ENCODE data around the gene SLC22A23.
"Not testable (repeated sequence)": the region's sequence is repeated elsewhere in the genome, so short reads cannot be mapped to it uniquely, and the experiment has no call there.

Gene SLC22A23

DNA sequence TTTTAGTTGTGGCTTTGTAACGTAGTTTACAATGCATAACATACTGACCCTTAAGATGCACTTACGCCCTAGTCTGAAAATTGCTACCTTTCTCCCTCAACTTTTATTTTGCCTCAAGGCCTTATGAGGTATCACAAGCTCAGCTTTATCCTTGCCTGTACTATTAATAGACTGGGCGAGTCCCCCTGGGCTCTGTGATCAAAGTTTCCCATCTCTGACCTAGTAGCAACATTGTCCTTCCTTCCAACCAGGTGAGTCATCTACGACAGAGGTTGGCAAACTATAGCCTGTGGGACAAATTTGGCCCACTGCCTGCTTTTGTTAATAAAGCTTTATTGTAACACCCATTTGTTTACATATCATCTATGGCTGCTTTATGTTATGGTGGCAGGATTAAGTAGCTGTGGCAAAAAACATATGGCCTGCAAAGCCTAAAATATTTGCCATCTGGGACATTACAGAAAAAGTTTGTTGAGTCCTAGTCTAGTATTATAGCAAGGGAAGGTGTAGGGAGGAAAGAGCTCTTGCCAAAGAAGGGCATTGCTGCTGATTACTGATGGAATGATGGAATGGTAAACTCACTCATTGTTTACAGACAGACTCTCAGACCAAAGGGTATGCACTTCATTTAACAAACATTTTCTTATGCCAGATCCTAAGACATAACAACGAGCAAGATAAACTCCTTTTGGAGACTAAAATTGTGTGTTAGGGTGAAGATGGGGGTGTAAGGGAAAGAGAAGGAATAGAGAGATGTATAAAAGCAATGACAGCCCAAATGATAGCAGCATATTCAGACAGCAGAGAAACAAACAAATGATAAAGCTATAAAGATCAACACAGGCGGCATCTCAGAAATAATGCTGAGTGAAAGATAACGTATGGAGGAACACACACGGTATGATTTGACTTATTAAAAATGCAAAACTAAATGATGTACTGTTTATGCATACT is 74.2 kb downstream of the SLC22A23 start:
- DNase-seq: no peak

DNA sequence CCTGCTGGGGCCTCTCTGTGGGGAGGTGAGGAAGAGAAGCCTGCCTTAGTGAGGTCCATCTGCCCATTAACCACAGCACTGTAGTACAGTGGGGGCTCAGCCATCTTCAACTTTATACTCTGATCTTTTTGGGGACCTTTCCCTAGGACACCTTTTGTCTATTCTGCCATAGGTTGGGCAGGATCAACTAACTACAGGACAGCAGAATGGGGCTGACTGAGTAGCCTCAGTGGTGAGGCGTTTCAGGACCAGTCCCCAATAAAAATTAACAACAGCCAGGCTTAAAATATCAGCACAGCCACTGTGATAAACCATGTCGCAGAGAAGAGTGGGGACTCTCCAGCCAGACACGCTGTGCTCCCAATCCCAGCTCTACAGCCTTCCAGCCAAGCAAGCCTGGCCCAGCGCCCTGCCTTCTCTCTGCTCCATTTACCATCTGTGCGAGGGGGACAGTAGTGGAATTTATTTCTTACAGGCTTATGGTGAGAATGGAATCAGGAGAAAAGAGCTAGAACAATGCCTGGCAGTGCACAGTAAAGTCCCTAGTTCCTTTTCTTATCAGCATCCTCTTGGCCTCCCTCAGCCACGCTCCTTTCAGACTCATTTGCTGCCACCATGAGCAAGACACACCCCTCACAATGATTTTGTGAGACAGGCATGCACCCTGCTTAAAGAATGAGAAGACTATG is 75.5 kb downstream of the SLC22A23 start:
- no peak for DNase-seq

DNA sequence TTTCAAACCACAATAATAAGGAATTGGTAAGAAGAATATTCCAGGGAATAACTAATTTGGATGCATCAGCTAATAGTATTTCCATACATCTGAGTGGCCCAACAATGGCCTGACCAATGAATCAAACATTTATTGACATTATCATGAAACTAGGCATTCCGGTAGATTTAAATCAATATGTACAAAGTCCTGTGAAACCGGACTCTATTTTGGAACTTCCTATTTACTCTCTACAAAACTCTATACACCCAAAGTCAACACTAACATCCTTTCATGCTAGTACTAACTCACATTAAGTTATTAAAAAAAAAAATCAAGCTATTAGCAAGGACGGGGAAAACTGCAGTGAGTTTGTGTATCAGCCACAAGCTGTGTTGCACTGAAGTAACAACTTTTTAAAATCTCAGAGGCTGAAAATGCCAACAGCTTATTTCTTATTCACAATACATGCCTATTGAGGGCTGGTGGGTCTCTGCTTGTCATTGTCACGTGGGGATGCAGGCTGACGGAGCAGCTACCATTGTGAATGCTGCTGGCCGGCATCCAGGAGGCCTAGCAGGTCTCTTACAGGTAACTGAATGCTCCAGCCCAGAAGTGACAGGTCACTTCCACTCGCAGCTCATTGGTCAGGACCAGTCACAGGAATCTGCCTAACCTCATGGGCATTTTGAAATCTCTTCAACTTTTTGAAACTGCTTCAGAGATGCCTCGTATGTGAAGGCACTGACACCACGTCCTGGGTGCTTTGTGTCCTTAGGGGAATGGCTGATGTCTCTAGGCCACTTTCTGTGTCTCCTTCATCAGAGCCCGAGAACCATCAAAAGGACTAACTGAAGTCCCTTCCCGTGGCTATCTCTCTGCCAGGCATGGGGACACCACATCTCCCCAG is 76.3 kb downstream of the SLC22A23 start:
- no peak for DNase-seq

DNA sequence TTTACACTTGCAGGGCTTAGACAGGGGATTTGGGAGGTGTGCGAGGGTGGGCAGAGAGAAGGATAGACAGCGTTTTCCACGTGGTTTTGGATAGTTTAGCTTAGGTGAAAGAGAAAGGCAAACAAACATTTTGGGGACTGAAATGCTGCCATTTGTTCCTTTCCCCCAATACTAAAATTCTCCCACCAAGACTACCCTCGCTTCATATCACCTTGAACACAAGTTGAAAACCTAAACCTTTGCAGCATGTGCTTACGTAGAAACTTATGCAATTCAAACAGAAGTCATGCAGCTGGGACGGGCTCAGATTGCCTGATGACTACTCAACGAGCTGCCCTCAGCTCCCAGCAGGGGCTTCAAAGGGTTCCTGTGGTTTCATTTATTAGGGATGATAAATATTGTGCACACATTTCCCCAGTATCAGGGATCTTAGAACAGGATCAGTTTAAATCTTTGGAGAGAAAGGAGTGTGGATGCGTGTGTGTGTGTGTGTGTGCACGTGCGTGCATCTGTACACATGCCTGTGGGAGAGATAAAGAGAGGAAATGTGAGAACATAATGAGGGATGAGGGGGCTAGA is 77.3 kb downstream of the SLC22A23 start:
- DNase-seq: no peak

DNA sequence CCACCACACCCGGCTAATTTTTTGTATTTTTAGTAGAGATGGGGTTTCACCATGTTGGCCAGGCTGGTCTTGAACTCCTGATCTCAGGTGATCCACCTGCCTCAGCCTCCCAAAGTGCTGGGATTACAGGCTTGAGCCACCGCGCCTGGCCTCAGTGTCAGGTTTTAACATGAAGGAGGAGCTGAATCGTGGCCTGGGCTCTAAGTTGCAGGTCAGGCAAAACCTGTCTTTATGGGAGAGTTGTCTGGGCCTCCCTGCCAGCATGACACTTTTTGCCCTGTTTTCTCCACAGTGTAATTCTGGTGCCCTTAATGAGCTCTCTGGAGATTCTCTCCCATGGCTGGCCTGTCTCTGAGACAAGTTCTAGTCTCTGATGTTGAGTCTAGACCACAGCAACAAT is 78.0 kb downstream of the SLC22A23 start:
- DNase-seq: not testable (repeated sequence)

DNA sequence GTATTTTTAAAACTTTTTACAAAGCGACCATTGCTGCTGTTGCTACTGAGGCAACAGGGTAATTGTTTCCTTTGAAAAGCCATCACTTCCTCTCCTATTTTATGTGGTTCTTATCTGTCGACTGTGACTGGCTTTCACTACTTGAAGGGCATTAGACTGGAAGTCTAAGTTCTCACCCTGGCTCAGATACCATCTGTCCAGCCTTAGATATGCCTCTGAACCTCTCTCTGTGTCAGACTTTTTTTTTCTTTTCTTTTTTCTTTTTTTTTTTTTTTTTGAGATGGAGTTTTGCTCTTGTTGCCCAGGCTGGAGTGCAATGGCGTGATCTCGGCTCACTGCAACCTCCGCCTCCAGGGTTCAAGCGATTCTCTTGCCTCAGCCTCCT is 78.5 kb downstream of the SLC22A23 start:
- DNase-seq: not testable (repeated sequence)

DNA sequence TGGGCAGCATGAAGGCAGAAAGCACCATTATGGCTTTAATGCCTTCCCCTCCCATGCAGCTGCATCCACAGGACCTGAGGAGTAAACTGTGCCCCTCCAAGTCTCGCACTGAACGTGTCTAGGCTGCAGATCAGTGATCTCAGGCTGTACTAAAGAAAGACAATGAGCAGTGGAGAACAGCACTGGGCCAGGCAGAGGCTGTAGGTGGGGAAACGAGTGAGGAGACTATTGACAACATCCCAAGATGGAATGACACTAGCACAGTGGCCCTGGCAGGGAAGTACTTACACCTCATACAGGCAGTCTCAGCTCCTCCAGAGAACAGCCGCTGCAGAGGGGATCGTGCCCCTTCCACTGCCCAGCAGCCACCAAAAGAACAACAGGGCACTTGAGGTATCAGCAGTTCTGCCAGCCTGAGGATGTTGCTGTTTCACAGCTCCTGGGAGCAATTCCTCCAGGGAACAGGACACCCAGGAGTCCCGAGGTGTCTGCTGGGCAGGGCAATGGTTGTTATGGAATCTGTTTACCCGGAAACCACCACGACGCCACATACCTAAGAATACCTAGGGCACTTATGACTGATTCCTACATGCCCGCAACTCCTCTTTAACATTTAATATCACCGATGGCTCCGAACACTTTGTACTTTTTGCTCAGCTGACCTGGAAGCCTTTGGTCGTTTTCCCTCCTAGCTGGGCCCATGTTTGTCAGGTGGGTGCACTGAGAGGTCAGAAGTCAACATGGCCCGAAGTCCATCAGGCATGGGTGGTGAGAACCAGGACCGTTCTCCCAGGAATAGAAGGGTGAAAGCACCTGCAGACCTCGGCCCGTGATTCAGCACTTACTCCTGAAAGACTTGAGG is 79.1 kb downstream of the SLC22A23 start:
- DNase-seq: no peak

DNA sequence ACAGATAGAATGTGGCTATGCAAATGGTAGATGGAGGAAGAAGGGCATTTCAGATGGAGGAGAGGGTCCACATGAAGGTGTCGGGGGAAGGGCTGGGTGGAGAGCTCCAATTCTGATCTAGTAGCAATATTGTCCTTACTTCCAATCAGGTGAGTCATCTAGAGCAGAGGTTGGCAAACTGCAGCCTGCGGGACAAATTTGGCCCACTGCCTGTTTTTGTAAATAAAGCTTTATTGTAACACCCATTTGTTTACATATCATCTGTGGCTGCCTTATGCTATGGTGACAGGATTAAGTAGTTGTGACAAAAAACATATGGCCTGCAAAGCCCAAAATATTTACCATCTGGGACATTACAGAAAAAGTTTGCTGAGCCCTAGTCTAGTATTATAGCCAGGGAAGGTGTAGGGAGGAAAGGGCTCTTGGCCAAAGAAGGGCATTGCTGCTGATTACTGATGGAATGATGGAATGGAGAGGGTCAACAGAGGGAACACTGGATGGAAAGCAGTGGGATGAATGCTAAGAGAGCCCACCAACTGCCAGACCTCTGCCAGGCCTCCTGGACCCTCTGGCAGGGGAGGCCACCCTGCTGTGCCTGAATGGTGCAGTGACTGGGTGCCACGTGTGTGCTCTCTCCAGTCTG is 79.8 kb downstream of the SLC22A23 start:
- DNase-seq: no peak

DNA sequence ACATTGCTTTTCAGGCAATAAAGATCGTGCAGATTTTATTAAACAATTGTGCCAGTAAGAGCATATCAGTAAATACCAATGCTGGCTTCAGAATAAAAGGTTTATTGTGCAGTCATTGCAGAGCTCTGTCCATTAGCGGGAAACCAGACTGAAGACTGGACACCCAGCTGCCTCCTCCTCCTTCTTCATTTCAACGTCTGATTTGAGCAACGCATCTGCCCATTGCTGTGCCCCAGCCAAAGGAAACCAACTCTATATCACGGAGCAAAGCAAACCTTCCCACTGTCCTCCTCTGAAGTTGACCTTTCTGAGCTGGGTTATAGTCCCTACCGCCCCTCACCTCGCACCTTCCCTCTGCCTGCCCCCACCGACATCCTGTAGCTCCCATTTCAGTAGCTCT is 80.8 kb downstream of the SLC22A23 start:
- DNase-seq: no peak

DNA sequence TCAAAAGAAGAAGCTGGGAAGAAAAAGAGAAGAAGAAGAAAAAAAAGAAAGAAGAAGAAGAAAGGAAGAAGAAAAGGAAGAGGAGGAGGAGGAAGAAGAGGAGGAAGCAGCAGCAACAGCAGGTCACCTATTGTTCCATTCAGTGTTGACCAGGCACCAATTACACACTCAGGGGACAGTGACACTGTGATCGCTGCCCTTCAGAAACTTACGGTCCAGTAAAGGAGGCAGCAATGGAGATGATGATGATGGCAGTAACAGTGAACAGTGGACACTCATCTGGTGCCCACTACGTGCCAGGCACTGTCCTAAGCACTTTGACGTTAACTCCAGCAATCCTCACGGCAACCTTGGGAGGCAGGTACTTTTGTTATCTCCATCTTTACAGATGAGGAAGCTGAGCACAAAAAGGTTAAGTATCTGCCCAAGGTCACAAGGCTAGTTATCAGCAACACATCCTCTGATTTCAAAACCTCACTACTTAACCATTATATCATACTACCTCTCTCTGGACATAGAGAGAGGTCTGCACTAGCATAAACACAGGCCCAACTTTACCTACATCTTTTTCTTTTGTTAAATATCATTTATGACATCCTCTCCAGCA is 83.2 kb downstream of the SLC22A23 start:
- no peak for DNase-seq

DNA sequence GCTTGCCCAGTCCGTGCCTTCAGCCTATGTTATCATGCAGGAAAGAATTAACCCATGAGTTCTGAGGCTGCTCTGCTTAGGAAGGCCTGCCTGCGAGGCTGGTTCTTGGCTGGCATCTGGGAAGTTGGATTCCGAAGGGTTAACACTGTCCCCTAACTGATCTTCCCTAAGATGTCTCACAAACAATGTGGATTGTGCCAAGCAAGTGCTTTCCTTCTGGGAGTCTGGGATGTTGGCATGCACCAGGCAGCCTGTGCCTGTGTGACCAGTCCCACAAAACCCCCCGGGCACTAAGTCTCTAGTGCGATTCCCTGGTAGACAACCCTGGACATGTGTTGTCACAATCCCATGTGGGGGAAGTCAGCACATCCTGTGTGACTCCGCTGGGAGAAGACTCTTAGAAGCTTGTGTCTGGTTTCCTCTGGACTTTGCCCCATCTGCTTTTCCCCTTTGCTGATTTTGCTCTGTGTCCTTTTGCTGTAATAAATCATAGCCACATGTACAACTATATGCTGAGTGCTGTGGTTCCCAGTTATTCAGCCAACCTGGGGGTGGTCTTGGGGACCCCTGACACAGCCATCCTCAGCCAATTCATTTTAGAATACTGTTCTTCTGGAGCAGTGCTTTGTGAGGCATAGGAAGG is 83.8 kb downstream of the SLC22A23 start:
- DNase-seq: no peak

DNA sequence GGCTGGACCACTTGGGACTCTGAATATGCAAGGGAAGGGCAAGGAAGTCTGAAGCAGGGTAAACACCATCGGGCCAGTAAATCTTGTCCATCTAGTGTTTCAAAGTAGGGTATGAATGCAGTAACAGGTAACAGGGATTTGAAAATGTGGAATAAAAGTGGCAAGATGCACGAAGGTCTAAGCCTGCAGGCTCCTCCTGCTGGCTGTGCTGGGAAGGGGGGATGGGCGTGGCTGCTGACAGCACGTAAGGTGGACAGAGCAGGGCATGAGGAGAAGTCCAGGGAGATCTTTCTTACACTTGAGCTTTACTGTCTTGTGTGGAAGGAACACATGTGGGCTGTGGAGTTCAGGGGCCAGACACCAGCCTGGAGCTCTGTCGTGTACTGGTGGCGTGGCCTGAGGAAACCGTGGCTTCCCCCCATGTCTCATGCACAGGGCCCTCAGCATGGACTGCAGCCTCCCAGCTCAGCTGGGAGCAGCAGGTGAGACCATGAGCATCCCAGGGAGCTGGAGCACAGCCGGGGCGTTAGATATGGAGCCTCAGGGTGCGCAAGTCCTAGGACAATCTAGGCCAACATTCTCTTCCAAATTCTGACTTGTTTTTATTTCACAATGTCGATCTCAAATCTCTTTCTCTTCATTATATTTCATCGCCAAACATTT is 84.5 kb downstream of the SLC22A23 start:
- DNase-seq: no peak

DNA sequence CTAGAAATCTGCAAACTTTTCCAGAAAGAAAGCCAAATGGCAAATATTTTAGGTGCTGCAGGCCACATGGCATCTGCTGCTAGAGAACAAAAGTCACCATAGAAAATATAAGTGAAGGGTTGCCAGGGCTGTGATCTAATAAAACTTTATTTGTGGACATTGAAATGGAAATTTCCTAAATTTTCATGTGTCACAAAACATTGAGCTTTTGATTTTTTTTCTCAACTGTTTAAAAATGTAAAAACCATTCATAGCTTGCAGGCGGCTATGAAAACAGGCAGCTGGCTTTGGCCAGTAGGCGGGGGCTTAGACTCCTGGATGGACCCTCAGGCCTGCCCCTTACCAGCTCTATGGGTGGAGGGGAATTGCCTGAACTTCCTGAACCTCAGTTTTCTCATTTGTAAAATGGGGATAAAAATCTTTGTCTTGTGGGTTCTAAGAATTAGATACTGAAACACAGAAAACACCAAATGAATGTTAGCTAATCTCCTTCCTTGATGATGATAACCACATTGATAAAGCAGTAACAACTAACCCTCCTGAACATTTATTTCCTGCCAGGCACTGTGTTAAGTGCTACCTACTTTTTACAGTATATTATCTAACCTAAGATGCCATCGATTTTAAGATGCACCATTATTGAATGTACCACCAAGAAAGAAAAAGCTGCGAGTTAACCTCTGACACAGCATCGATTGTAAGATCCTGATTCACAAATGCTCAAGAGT is 85.5 kb downstream of the SLC22A23 start:
- DNase-seq: no peak

DNA sequence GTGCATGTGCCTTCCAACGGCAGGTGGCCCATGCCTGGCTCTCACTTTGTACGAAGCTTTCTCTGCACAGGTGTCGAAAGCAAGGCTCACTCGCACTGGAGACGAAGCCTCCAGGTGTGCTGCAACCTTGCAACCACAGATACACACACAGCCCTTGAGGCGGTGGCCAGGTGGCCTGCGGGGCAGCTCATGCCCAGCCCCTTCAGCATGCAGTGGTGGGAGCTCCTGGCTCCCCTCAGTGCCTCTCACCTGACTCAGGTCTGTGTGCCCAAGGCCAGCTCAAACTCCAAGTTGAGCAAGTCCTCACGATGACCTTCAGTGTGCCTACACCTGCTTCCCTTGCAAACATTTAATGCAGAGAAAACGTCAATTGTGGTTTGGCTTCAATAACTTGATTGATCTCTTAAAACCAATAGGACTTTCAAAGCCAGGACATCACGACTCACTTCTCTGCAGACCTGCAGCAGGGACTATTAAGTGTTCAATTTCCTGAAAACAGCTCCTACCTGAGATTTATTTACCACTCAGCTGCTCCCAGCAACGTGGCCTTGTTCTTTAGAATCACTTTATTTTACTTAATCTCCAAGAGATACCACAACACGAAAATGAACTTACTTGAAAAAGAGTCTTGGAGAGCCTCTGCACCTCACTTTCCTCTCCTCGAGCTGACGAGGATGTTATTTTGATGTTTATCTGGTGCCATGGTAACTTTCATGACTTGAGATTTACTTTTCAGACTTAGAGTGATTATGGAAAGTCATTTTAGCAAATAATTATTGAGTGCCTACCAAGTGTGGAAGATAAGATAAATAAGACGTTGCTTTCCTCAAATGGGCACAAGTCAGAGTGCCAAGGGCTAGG is 86.3 kb downstream of the SLC22A23 start:
- DNase-seq: no peak

DNA sequence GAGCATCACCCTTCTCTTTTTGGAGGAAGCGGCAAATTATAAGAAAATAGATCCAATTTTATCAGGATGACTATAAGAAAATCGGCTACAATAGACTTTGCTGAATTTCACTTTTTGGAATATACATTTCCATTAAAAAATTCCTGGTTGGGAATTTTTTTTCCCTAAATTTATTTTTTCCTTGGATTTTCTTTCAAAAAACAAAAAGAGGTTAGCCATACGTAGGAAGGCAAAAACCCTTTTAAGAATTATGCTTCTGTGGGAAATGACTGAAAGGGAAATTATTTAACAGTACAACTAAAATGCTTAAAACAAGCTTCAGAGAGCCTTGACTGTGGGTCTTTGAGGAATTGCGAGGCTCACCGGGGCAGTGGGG is 86.9 kb downstream of the SLC22A23 start:
- no peak for DNase-seq

DNA sequence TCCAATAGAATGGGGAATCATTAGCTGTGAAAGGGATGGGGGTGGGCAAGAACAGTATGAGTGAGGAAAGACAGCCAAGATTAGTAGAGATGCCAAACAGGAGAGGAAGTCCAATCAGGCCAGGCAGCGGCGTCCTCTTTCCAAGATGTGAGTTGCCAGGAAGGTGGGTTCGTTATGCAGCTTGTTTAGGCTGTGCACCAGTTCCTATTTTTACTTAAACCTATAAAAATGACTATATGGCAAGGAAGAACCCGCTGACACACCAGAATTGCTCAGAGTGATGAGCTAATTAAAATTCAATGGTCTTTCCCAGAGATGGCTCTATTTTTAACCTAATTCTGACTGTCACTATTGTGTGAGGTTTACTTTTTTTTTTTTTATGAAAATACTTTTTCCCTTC is 88.2 kb downstream of the SLC22A23 start:
- no peak for DNase-seq

DNA sequence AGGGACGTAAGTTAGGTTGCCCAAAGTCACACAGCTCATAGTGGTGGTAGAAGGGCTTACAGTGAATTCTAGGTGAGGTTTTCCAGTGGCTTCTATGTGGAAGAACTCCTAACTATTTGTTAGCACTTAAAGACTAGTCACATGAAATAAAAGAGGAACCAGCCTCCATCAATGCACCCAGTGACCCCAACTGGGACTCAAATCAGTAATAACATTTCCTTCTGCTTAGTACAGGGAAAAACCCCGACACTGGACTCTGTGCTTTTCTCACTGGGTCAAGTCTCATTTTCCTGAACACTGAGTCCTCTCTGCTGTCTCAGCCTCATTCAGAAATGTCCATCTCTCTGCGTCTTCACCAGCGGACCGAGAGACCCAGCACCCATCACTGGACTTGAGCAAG is 89.2 kb downstream of the SLC22A23 start:
- no peak for DNase-seq

All from NCI-H1930 (cell line).